HCEC 1CT (cell line): Measurements from ENCODE around the gene MARCHF10.

Experiments
- DNase-seq: peaks from one replicate; pipeline ENCODE4 v3.0.0-alpha.2; 2017

The MARCHF10 gene

DNA sequence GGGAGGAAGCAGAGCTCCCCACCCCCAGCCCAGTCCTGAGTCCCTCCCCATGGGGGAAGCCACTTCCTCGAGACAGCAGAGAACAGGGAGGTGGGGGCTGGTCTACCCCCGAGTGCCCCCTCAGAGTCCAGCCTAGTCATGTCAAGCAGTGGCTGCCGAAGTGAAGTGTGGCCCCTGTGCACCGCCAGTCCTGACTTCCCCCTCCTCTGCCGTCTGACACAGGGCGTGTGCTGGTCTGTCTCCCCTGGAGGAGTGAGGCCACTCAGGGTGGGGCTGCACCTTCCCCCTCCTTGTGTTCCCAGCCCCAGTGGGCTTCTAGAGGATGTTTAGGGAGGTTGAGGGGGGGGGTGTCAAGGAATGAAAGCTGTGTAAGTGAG lies 133.8 kb downstream of the MARCHF10 start:
- no peak for DNase-seq

DNA sequence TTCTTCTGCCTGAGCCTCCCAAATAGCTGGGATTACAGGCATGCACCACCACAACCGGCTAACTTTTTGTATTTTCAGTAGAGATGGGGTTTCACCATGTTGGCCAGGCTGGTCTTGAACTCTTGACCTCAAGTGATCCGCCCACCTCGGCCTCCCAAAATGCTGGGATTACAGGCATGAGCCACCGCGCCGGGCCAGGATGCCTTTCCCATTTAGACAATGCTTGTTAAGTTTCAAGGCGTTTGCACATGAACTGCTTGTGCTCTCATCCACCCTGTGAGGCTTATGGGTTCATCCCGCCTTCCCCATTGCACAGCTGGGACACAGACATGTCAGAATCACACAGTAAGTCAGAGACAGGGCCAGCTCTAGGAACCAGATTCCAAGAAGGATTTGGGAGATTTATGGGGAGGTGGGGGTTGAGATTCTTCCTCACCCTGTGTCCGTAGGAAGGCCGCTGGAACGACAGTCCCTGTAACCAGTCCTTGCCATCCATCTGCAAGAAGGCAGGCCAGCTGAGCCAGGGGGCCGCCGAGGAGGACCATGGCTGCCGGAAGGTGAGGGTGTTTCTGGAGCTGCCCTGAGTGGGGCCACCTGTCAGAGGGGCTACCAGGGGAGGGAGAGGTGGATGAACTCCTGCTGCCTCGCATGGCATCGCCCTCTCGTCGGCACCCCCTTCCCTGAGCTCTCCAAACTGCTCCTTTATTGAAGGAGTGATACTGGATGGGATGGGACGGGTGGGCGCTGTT lies 134.3 kb downstream of the MARCHF10 start:
- no peak for DNase-seq

DNA sequence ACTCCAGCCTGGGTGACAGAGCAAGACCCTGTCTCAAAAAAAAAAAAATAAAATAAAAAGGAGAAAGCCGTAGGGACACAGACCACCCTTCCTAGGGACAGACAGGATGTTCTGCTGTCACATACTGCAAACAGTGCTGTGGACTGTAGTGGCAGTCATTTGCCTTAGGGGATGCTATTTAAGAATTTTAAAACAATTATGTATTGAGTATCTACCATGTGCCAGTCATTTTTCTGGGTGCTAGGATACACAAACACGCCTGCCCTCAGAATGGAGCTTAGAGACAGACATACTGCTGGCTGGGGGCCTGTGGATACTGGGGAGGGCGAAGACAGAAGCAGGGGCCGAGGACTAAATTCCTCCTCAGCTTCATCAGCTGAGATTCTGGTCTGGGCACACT lies 135.2 kb downstream of the MARCHF10 start:
- DNase-seq: no peak

DNA sequence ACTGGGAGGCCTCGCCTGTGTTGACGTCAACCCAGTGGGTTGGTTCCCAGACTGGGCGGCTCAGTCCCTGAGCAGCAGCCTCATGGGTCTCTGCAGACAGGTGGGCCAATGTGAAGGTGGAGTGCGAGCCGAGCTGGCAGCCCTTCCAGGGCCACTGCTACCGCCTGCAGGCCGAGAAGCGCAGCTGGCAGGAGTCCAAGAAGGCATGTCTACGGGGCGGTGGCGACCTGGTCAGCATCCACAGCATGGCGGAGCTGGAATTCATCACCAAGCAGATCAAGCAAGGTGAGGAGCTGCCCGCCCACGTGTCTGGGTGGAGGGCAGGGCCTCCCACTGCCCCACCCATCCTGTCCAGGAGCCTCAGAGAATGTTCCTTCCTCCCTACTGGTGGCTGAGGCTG lies 136.6 kb downstream of the MARCHF10 start:
- DNase-seq: no peak

DNA sequence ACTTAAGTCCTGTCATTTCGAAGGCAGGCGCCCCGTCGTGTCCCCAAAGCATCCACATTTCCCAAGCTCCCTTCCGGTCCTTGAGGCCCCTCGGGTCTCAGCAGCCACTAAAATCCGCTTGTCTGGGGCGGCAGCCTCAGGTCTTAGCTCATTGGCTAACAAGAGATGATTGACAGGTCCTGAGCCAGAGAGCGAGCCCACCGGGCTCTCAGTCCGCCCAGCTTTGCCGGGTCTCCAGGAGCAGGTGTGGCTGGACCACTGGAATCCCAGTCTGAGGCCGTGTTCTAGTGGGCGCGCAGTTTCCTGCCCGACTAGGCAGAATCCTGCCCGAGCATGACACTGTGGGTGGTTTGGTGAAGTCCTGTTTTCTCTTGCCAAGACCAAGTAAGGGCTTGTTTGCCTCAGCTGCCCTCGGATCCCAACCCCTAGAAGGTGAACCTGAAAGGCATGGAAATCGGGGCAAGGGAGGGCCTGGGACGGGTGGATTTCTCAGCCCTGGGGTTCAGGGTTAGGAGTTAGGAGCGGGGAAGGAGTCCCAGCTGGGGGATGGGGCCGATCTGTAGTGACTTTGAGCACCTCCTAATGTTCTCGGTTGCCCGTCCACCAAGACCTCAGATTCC lies 137.8 kb downstream of the MARCHF10 start:
- DNase-seq: no peak

DNA sequence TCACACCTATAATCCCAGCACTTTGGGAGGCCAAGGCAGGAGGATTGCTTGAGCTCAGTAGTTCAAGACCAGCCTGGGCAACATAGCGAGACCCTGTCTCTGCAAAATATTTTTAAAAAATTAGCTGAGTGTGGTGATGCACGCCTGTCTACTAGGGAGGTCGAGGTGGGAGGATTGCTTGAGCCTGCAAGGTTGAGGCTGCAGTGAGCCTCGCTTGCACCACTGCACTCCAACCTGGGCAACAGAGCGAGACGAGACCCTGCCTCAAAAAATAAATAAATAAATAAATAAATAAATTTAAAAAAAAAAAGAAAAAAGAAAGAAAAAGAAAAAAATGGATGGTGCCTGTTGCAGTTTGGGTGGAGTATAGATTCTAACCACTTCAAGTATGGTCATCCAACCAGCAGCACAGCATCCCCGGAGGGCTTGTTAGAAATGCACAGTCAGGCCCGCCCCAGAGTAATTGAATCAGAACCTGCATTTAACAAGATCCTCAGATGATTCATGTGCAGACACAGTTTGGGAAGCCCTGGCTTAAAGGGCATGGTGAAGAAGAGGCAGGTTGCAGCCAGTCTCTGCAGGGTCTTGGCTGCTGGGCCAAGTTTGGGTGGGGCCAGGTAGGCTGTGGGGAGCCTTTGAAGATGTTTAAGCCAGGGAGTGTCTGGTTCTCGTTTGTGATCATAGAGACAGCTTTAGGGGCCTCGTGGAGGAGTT lies 139.9 kb downstream of the MARCHF10 start:
- no peak for DNase-seq

DNA sequence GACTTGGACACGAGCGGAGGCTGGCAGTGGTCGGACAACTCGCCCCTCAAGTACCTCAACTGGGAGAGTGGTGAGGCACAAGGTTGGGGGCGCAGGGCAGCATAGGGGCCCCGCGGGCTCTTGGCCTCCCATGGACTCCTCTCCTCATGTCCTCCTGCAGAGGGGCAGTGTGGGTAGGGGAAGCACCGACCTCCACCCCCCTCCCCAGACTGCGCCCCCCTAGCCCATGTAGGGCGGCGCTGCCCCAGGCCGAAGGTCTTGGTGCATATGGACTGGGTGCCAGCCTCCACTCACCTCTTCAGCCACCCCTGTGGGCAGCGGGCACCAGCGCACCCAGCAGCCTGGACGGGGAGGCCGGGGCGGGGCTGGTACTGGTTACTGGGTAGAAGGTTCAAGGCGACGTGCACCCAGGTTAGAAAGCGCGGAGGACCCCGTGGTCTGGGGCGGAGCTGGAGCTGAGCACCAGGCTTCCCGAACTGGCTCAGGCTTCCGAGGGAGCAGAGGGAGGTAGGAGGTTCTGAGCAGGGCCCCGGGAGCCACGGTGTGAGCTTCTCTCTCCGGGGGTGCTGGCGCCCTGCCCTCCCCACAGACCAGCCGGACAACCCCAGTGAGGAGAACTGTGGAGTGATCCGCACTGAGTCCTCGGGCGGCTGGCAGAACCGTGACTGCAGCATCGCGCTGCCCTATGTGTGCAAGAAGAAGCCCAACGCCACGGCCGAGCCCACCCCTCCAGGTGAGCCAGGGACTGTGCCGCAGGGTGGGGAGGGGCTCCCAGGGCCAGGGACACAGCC lies 141.1 kb downstream of the MARCHF10 start:
- no peak for DNase-seq

DNA sequence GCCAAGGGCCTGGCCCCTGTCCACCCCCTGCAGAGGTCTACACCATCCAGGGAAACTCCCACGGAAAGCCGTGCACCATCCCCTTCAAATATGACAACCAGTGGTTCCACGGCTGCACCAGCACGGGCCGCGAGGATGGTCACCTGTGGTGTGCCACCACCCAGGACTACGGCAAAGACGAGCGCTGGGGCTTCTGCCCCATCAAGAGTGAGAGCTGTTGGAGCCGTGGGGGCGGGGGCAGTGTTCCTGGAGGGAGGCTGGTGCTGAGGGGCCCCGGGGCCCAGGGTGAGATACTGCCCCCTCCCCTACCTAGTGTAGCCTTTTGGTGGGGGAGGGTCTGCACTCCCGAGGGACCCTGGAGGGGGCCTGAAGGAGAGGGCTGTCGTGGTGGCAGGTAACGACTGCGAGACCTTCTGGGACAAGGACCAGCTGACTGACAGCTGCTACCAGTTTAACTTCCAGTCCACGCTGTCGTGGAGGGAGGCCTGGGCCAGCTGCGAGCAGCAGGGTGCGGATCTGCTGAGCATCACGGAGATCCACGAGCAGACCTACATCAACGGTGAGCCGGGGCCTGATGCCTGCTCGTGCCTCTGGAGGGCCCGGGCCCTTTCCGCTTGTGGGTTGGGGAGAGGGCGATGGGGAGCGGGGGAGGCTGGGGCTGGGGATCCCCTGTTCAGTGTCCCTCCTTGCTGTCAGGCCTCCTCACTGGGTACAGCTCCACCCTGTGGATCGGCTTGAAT lies 141.9 kb downstream of the MARCHF10 start:
- no peak for DNase-seq

DNA sequence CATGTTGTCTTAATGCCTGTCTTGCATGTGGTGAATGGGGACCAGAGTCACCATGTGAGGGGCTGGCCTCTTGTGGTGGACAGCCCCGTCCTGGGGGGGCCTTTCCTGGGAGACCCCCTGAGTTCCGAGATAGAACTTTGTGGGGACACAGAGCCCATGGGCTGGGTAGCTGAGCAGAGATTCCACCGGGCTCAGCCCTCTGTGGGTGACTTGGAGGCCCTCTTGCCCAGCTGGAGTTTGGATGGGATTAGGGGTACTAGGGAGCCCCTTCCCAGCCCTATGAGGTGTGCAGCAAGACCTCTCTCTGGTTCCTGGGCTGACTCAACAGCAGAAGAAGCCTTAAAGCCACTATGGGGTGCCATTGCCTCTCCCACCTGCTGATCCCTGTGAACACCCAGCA lies 142.5 kb downstream of the MARCHF10 start:
- no peak for DNase-seq

DNA sequence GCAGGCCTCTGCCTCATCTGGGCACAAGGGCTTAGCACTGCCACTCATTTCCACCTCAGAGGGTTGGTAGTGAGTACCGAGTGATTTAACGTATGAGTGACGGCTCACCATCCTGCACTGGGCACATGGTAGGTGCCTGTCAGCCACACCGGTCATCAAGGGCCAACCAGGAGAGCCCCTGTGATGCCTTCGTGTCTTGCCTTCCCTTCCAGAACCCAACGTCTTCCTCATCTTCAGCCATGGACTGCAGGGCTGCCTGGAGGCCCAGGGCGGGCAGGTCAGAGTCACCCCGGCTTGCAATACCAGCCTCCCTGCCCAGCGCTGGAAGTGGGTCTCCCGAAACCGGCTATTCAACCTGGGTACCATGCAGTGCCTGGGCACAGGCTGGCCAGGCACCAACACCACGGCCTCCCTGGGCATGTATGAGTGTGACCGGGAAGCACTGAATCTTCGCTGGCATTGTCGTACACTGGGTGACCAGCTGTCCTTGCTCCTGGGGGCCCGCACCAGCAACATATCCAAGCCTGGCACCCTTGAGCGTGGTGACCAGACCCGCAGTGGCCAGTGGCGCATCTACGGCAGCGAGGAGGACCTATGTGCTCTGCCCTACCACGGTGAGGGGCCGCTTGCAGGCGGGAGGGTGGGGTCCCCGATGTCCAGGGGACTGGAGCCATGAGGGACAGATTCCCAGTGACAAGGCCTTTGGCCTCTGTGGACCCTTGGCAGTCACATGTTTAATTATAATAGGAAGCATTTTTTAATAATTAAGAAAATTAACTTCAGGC lies 143.6 kb downstream of the MARCHF10 start:
- no peak for DNase-seq

DNA sequence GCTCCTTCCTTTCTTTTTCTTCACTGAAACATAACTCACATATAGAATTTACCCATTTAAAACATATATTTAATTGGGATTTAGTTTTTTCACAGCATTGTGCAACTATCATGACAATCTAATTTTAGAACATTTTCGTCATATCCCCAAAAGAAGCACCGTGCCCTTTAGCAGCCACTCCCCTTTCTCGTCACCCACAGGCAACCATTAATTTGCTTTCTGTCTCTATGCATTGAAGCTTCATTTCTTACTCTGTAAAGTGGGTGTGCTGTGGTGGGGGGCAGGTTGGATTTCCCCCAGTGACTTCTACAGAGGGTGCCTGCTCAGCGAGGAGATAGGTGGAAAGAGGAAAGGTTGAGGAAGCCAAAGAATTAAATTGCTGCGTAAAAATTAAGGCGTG lies 144.8 kb downstream of the MARCHF10 start:
- DNase-seq: no peak

DNA sequence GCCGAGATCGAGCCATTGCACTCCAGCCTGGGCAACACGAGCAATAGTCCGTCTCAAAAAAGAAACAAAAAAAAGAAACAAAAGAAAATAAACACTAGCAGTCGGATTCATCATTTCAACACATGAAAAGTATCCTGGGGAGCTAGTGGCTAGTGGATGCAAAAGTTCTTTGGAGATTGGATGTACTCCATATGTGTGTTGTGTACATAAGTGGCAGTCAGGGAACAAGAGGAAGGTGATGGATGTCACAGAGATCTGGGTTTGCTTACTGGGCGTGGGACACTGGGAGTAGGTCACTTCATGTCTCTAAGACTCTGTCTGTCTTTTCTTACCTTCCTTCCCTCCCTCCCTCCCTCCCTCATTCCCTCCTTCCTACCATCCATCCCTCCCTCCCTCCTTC lies 145.3 kb downstream of the MARCHF10 start:
- no peak for DNase-seq

DNA sequence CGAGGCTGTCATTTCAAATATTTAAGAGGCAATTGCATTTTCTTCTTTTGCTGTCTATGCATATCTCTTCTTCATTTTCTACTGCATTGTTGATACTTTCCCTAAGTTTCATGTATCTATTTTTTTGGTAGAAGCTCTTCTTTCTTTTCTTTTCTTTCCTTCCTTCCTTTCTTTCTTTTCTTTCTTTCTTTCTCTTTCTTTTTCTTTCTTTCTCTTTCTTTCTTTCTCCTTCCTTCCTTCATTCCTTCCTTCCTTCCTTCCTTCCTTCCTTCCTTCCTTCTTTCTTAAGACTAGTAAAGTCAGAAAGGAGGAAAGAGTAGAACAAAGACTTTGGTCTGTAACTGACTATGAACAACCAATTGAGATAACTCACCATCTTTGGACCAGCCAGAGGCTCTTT lies 146.8 kb downstream of the MARCHF10 start:
- no peak for DNase-seq

DNA sequence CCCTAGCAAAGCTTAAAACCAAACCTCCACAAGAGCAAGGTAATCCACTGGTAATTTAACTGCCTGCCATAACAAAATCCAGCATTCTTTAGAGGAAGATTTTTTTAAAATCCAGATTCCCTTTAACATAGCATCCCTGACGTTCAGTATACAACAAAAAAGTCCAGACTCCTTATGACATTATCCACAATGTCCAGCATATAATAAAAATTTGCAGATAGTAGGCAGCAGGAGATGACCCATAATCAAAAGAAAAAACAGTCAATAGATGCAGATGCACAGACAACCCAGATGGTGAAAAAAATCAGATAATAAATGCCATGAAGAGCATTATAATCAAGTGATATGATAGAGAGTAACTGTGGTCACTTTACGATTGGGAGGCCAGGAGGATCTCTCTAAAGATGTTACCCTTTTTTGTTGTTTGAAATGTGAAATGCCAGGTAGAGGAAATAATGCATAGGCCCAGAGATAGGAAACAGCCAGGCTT lies 147.4 kb downstream of the MARCHF10 start:
- no peak for DNase-seq

DNA sequence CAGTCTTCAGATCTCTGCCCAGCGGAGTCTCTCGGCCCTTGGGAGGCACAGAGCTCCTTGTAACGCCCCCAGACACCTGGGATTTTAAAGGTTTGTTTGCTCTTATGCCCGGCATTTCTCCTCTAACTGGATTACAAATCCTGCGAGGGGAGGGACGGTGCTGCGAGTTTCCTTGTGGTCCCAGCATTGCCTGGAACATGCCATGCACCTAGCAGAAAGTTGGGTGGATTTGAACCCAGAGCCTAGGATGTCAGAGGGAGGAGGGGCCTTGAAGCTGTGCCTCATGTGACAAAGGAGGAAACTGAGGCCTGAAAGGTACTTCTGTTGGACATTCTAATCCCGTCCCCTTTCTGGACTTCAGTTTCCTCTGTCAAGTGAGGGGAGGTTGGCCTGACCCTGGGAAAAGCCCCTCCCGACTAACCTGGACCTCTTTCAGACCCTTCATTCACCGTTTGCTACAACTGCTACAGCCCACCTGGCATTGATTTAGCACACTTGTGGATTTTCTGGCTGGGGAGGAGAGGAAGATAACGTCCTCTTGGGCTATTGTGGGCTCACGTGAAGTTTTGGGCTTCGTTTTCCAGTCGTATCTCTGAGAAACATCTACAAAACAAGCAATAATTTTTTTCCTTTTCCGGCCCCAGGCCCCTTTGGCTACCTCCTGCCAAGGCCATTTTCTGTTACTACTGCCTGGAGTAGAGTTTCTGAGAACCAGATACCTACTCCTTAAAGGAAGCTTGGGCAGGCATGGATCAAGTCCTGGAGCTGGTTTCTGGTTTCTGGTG lies 149.8 kb downstream of the MARCHF10 start:
- DNase-seq: no peak

DNA sequence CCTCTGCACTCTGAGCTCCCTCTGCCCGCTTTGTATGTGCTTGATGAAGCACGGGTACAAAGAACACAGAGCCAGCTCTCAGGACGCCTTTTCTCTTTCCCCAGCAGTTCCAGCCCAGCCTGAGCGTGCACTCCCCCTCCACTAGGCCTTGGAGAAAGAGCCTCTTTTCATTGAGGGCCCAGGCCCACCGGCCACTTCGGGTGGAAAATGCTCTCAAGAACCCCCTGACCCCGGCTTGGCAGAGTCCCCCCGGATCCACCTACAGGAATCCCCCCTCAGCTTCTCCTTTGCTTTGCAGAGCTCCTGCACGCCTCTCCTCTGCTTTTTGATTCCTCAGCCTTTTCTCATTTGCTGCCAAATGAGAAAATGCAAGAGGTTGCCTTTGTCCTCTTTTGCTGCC lies 150.4 kb downstream of the MARCHF10 start:
- no peak for DNase-seq

DNA sequence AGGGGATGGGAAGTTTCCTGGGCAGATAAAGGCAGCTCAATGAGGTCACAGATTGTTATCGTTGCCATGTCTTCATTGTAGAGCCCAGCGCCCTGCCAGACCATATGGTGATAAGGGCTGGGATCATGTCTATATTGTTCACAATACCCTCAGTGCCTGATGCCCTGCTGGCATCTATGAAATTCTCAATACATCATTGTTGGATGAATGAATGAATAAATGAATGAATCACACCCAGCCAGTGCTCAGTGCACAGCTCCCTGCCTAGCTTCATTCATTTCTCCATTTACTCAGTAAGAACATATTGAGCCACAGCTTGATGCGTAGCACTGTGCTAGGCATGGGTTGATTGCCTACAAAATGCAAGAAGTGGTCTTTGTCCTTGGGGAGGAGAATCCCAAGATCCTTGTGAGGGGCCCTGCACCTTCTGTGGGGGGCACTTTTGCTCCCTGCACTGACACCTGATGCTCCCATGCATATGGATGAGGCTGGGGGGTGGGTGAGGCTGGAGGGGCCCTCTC lies 150.9 kb downstream of the MARCHF10 start:
- no peak for DNase-seq

DNA sequence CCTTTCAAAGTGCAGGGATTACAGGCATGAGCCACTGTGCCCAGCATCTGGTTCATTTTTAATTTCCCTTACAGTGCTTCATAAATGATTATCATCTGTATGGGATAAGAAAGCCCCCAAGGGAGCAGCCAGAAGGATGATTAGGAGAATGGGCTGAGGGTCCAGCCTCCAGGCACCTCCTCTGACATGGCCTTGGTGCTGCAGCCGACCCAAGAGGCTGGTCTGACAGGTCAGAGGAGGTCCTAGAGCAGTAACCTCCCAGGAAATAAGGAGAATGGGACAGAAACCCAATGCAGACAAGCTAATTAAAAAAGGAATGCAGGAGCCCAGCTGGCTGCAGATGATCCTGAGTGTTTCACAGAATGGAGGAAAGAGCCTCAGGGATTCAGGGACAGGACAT lies 151.7 kb downstream of the MARCHF10 start:
- DNase-seq: no peak

DNA sequence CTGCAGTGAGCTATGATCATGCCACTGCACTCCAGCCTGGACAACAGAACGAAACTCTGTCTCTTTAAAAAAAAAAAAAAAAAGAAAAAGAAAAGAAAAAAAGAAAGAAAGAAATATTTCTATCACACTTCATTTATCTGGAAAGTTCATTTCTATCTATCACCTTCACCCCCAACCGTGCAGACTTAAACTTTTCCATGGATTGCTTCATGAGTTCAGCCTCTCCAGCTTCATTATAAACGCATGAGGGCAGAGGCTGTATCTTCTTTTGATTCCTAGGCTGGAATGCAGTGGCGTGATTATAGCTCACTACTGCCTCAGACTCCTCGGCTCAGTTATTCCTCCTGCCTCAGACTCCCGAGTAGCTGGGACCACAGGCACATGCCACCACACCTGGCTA lies 152.5 kb downstream of the MARCHF10 start:
- no peak for DNase-seq
